ENCODE results near the gene PDE3B. TPM values are rescaled to one million over a fixed set of nuclear protein-coding genes. Genes with fewer than 3 reads are reported as not detected.

PDE3B gene
- total RNA-seq, 2 donors from 2014 or later: 9.4 to 11.7 TPM

DNA sequence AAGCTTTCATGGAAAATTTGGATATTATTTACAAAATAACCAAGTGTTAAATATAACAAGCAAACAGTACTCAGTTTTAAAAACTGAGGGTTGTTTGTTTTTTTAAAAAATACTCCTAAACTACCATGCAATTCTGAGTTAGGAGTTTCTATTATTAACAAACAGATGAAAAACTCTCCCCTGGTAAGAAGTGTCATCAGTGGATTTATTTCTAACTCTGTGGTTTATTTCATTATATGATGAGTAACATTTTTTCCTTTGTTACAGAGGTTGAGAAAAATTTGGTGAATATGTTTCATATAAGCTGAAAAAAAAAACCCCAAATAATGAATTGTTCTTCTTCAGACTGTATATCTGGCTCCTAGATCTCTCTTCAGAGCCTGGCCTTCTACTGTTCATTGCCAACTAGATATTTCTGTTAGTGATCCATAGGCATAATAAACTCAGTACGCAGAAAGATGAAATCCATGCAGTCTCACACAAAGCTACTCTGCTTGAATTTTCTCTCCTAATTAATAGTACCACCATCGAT is 29.4 kb upstream of the PDE3B start:
- H3K4me3 Mint-ChIP-seq: no peak overlapping the region
- H3K36me3 ChIP-seq (ENCODE audit: control insufficient read depth, insufficient read depth, low read length): no peaks in the 10 kb centered on the region
- no peaks in the 10 kb centered on the region for H3K4me1 ChIP-seq (ENCODE audit: control insufficient read depth, insufficient read depth, low read length)
- WGBS, 2 experiments (ENCODE audit: insufficient coverage in 1 of 2, insufficient read length in 1 of 2): 85 to 90% methylated on average over 2 of the region's 2 CpGs
- TF ChIP-seq CTCF (conservative IDR thresholded peaks at IDR 0.05): no peak
- H3K4me1 Mint-ChIP-seq: peaks cover 13% of the 10 kb centered on the region
- H3K4me3 ChIP-seq (ENCODE audit: low read length): no peak overlapping the region
- H3K36me3 Mint-ChIP-seq (ENCODE audit: low read depth): no peaks in the 10 kb centered on the region
- no peaks in the 10 kb centered on the region for H3K27me3 ChIP-seq (ENCODE audit: control insufficient read depth, insufficient read depth, low read length, poor library complexity, severe bottlenecking)
- H3K9ac ChIP-seq (ENCODE audit: extremely low read depth, low read length, poor library complexity, severe bottlenecking): no peak overlapping the region
- no peaks in the 10 kb centered on the region for H3K9me3 Mint-ChIP-seq
- H3K27ac ChIP-seq (ENCODE audit: low read depth, low read length): no peak overlapping the region
- no peak for DNase-seq
- no peaks in the 10 kb centered on the region for H3K27me3 Mint-ChIP-seq (ENCODE audit: insufficient read depth)
- no peaks in the 10 kb centered on the region for H3K9me3 ChIP-seq (ENCODE audit: control insufficient read depth, low read length)
- no peak overlapping the region for H3K27ac Mint-ChIP-seq

DNA sequence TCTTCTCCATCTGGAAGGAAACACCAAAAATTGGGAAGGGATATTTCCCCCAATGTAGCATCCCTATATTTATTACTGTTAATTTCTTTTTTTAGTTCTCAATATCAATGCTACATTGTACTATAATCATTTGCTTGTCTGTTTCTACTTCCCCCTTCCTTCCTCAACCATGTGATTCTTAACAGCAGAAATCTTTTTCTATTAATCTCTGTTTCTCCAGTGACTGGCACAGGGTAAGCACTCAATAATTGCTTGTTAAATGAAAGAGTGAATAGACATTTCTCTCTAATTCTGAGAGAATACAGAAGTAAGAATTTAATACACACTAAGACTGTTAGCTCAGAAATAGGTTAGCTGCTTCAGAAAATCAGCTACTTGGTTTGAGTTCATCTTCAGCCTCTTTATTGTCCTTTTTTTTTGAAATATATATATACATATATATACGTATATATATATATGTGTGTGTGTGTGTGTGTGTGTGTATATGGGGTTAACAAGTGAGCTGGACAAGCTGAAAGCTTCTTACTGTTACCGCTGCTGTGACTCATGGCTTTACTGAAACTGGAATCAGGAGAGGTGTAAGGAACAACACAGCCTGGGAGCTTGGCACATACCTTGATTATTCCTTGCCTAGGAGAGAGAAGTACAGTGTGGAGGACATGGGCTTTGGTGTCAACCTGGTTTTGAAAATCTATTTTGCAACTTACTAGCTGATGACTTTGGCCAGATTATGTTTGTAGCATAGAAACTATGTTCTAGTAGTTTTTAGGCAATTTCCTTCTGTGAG is 26.2 kb upstream of the PDE3B start:
- no peak for DNase-seq

GRCh38 chr11:14618060-14618459 is 25.5 kb upstream of the PDE3B start:
- H3K4me1 Mint-ChIP-seq: no peaks in the 10 kb centered on the region
- no peaks in the 10 kb centered on the region for H3K4me1 ChIP-seq (ENCODE audit: control insufficient read depth, insufficient read depth, low read length)
- TF ChIP-seq CTCF (conservative IDR thresholded peaks at IDR 0.05): no peak
- H3K4me3 Mint-ChIP-seq: no peak overlapping the region
- H3K27me3 ChIP-seq (ENCODE audit: control insufficient read depth, insufficient read depth, low read length, poor library complexity, severe bottlenecking): no peaks in the 10 kb centered on the region
- DNase-seq: no peak
- H3K36me3 ChIP-seq (ENCODE audit: control insufficient read depth, insufficient read depth, low read length): no peaks in the 10 kb centered on the region
- 96 to 100% methylated on average over 2 of the region's 2 CpGs for WGBS, 2 experiments (ENCODE audit: insufficient coverage in 1 of 2, insufficient read length in 1 of 2)
- no peak overlapping the region for H3K27ac Mint-ChIP-seq
- H3K27me3 Mint-ChIP-seq (ENCODE audit: insufficient read depth): no peaks in the 10 kb centered on the region
- no peak overlapping the region for H3K4me3 ChIP-seq (ENCODE audit: low read length)
- H3K9me3 ChIP-seq (ENCODE audit: control insufficient read depth, low read length): no peaks in the 10 kb centered on the region
- H3K27ac ChIP-seq (ENCODE audit: low read depth, low read length): no peak overlapping the region
- H3K9ac ChIP-seq (ENCODE audit: extremely low read depth, low read length, poor library complexity, severe bottlenecking): no peak overlapping the region
- no peaks in the 10 kb centered on the region for H3K36me3 Mint-ChIP-seq (ENCODE audit: low read depth)
- no peaks in the 10 kb centered on the region for H3K9me3 Mint-ChIP-seq

More for the DNA sequence above, 26.2 kb upstream of the PDE3B start:
- Histone ChIP-seq H3K4me3 (ENCODE audit: low read length) (no peak overlapping the region), H3K27me3 (ENCODE audit: control insufficient read depth, insufficient read depth, low read length, poor library complexity, severe bottlenecking) (no peaks in the 10 kb centered on the region), H3K36me3 (ENCODE audit: control insufficient read depth, insufficient read depth, low read length) (no peaks in the 10 kb centered on the region), H3K4me1 (ENCODE audit: control insufficient read depth, insufficient read depth, low read length) (no peaks in the 10 kb centered on the region), H3K9me3 (ENCODE audit: control insufficient read depth, low read length) (no peaks in the 10 kb centered on the region), H3K27ac (ENCODE audit: low read depth, low read length) (no peak overlapping the region), H3K9ac (ENCODE audit: extremely low read depth, low read length, poor library complexity, severe bottlenecking) (no peak overlapping the region)
- no peak overlapping the region for H3K4me3 Mint-ChIP-seq
- no peaks in the 10 kb centered on the region for H3K4me1 Mint-ChIP-seq
- H3K36me3 Mint-ChIP-seq (ENCODE audit: low read depth): no peaks in the 10 kb centered on the region
- no peak overlapping the region for H3K27ac Mint-ChIP-seq
- no peak for TF ChIP-seq CTCF (conservative IDR thresholded peaks at IDR 0.05)
- no peaks in the 10 kb centered on the region for H3K9me3 Mint-ChIP-seq
- 96 to 100% methylated on average over 1 to 2 of the region's 2 CpGs for WGBS, 2 experiments (ENCODE audit: insufficient coverage in 1 of 2, insufficient read length in 1 of 2)
- H3K27me3 Mint-ChIP-seq (ENCODE audit: insufficient read depth): no peaks in the 10 kb centered on the region
